ENCODE results near the gene CIZ1. TPM values are rescaled to one million over a fixed set of nuclear protein-coding genes. Genes with fewer than 3 reads are reported as not detected.

Gene CIZ1
- total and polyA plus RNA-seq, 9 of the 15 experiments (the other 6 are each of a cell fraction or from before 2014, with no cell fraction given) = 6.6 to 329 (median 87.8) TPM

DNA sequence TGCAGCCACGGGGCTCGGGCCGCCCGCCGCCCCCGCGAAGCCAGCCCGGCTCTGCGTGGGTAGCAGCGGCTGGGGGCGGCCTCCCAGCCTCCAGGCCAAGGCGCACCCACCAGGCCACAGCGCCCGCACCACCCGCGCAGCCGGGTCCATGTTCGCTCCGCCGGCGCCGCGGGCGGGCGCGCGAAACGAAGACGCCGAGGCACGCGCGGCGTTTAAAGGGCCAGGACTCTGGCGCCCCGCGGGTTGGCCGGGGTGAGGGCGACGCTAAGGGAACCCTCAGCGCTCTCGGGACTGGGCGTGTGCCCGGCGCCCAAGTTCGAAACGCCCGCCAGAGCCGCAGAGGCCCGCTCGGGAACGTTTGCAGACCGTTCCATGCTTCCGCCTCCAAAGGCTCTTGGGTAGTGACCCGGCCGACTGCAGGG, 63.8 kb downstream of the CIZ1 start, which contains the start of gene PTGES2 (continued):
- TF ChIP-seq, protein P1, sequence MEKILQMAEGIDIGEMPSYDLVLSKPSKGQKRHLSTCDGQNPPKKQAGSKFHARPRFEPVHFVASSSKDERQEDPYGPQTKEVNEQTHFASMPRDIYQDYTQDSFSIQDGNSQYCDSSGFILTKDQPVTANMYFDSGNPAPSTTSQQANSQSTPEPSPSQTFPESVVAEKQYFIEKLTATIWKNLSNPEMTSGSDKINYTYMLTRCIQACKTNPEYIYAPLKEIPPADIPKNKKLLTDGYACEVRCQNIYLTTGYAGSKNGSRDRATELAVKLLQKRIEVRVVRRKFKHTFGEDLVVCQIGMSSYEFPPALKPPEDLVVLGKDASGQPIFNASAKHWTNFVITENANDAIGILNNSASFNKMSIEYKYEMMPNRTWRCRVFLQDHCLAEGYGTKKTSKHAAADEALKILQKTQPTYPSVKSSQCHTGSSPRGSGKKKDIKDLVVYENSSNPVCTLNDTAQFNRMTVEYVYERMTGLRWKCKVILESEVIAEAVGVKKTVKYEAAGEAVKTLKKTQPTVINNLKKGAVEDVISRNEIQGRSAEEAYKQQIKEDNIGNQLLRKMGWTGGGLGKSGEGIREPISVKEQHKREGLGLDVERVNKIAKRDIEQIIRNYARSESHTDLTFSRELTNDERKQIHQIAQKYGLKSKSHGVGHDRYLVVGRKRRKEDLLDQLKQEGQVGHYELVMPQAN (IDR thresholded peaks at IDR 0.05; ENCODE audit: borderline replicate concordance) = no peak
- TF ChIP-seq, protein P2, sequence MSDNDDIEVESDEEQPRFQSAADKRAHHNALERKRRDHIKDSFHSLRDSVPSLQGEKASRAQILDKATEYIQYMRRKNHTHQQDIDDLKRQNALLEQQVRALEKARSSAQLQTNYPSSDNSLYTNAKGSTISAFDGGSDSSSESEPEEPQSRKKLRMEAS (CRISPR knock-in tag; IDR thresholded peaks at IDR 0.05) = no peak; the same call in none of the 2 replicates
- TF ChIP-seq NELFE (IDR thresholded peaks at IDR 0.05; ENCODE audit: insufficient read depth, insufficient read length) (no peak), FOXA1 (IDR thresholded peaks at IDR 0.05; ENCODE audit: borderline replicate concordance) (no peak), POLR2A (conservative IDR thresholded peaks at IDR 0.05) (no peak; the same call in 1 of the 2 replicates), BHLHE40 (IDR thresholded peaks at IDR 0.05; ENCODE audit: low read length) (peak; percentile 91), MBD2 (IDR thresholded peaks at IDR 0.05; ENCODE audit: borderline replicate concordance, low read depth) (0 out of 2 replicates have a peak, but pooled peaks have one; percentile 2), CCAR2 (IDR thresholded peaks at IDR 0.05; ENCODE audit: low read depth, low read length) (no peak), ZNF583 (CRISPR knock-in tag; IDR thresholded peaks at IDR 0.05) (no peak), NEUROD1 (IDR thresholded peaks at IDR 0.05; ENCODE audit: borderline replicate concordance, low read depth, low read length, partially characterized antibody) (peak; percentile 81), THRAP3 (IDR thresholded peaks at IDR 0.05; ENCODE audit: borderline replicate concordance) (no peak), ZSCAN32 (CRISPR knock-in tag; IDR thresholded peaks at IDR 0.05) (no peak), ZNF778 (CRISPR knock-in tag; IDR thresholded peaks at IDR 0.05) (no peak), NCOA1 (IDR thresholded peaks at IDR 0.05; ENCODE audit: low read depth) (no peak), DDX20 (tag; IDR thresholded peaks at IDR 0.05; ENCODE audit: low read depth) (no peak), HNRNPK (IDR thresholded peaks at IDR 0.05; ENCODE audit: low read depth, low read length, poor library complexity, severe bottlenecking) (no peak), SRF (CRISPR knock-in tag; IDR thresholded peaks at IDR 0.05) (no peak), PHF21A (IDR thresholded peaks at IDR 0.05; ENCODE audit: borderline replicate concordance, low read depth) (no peak), RBM25 (IDR thresholded peaks at IDR 0.05; ENCODE audit: low read depth, low read length, severe bottlenecking) (peak; percentile 72), GABPB2 (CRISPR knock-in tag; conservative IDR thresholded peaks at IDR 0.05) (no peak), ZNF232 (CRISPR knock-in tag; IDR thresholded peaks at IDR 0.05) (0 out of 2 replicates have a peak, but pooled peaks have one; percentile 39), TEAD1 (CRISPR knock-in tag; IDR thresholded peaks at IDR 0.05) (peak in 1 of 2 experiments; percentile 56; a peak in 1 of 4 replicates), RFX1 (IDR thresholded peaks at IDR 0.05) (no peak), TSC22D4 (tag; IDR thresholded peaks at IDR 0.05) (no peak), ZC3H11A (IDR thresholded peaks at IDR 0.05; ENCODE audit: low read depth, low read length) (no peak), HDAC3 (IDR thresholded peaks at IDR 0.05; ENCODE audit: borderline replicate concordance, partially characterized antibody) (no peak), MXI1 (IDR thresholded peaks at IDR 0.05; ENCODE audit: low read depth, low read length) (peak; percentile 40; the same call in 1 of the 2 replicates)
- TF ChIP-seq, protein P3, sequence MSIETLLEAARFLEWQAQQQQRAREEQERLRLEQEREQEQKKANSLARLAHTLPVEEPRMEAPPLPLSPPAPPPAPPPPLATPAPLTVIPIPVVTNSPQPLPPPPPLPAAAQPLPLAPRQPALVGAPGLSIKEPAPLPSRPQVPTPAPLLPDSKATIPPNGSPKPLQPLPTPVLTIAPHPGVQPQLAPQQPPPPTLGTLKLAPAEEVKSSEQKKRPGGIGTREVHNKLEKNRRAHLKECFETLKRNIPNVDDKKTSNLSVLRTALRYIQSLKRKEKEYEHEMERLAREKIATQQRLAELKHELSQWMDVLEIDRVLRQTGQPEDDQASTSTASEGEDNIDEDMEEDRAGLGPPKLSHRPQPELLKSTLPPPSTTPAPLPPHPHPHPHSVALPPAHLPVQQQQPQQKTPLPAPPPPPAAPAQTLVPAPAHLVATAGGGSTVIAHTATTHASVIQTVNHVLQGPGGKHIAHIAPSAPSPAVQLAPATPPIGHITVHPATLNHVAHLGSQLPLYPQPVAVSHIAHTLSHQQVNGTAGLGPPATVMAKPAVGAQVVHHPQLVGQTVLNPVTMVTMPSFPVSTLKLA (conservative IDR thresholded peaks at IDR 0.05) = 0 out of 4 replicates have a peak, but pooled peaks of 1 of the 2 experiments have one; percentile 89

Data from K562 (cell line).